NCI-H2171 treated with DMSO at 0.1 percent for 48 hours (cell line): ENCODE results near the gene PKN2.
A peak's percentile ranks its signal among the peaks of the same experiment; 100 is the strongest.
"Not testable (repeated sequence)": the region's sequence is repeated elsewhere in the genome, so short reads cannot be mapped to it uniquely, and the experiment has no call there.

ENCODE experiments used
- DNase-seq: peaks from one replicate; lab custom pipeline; 2025; lab: John Stamatoyannopoulos, UW

Gene PKN2

GRCh38 chr1:88680471-88680870 is 3.6 kb upstream of the PKN2 start:
- no peak for DNase-seq

- DNase-seq: no peak
These were observed 3.0 kb upstream of the PKN2 start for GRCh38 chr1:88680911-88681622.

GRCh38 chr1:88684482-88685258 is 597 bp downstream of the PKN2 start:
- peak; percentile 84 for DNase-seq

GRCh38 chr1:88685259-88685620 is 1.2 kb downstream of the PKN2 start:
- DNase-seq: no peak

GRCh38 chr1:88691540-88691939 is 7.5 kb downstream of the PKN2 start:
- DNase-seq: no peak

- DNase-seq: no peak
These were observed 11.7 kb downstream of the PKN2 start for GRCh38 chr1:88695781-88696180.

- no peak for DNase-seq
These were observed 13.4 kb downstream of the PKN2 start for GRCh38 chr1:88697503-88697902.

GRCh38 chr1:88698140-88698539 is 14.1 kb downstream of the PKN2 start:
- DNase-seq: no peak

- no peak for DNase-seq
These were observed 14.7 kb downstream of the PKN2 start for GRCh38 chr1:88698764-88699163.

- DNase-seq: no peak
These were observed 16.4 kb downstream of the PKN2 start for GRCh38 chr1:88700425-88701013.

- no peak for DNase-seq
These were observed 17.2 kb downstream of the PKN2 start for GRCh38 chr1:88701275-88701674.

- not testable (repeated sequence) for DNase-seq
These were observed 17.7 kb downstream of the PKN2 start for GRCh38 chr1:88701793-88702192.

GRCh38 chr1:88708011-88708410 is 23.9 kb downstream of the PKN2 start:
- DNase-seq: no peak

- not testable (repeated sequence) for DNase-seq
These were observed 28.8 kb downstream of the PKN2 start for GRCh38 chr1:88712907-88713306.

GRCh38 chr1:88716571-88716970 is 32.5 kb downstream of the PKN2 start:
- not testable (repeated sequence) for DNase-seq

GRCh38 chr1:88722492-88722891 is 38.4 kb downstream of the PKN2 start:
- DNase-seq: no peak

- DNase-seq: no peak
These were observed 42.6 kb downstream of the PKN2 start for GRCh38 chr1:88726697-88727096.

- DNase-seq: no peak
These were observed 43.1 kb downstream of the PKN2 start for GRCh38 chr1:88727205-88727604.

GRCh38 chr1:88729297-88729696 is 45.2 kb downstream of the PKN2 start:
- DNase-seq: no peak

GRCh38 chr1:88730132-88730675 is 46.1 kb downstream of the PKN2 start:
- DNase-seq: no peak

- DNase-seq: no peak
These were observed 46.9 kb downstream of the PKN2 start for GRCh38 chr1:88730995-88731394.

- DNase-seq: peak; percentile 24
These were observed 47.6 kb downstream of the PKN2 start for GRCh38 chr1:88731475-88732269.
